Measurements from ENCODE around the gene PRMT7.

- TF ChIP-seq CTCF (conservative IDR thresholded peaks at IDR 0.05): no peak
- TF ChIP-seq EZH2 (IDR thresholded peaks at IDR 0.05; ENCODE audit: low read depth): no peak
Measured at GRCh38 chr16:68267612-68268405, 43.0 kb upstream of the PRMT7 start.
